Ascending aorta (tissue), 2 donors: ENCODE measurements around the gene RAMP1. TPM values are rescaled to one million over a fixed set of nuclear protein-coding genes. Genes with fewer than 3 reads are reported as not detected.

Experiments used
- DNase-seq, 2 donors: peaks; one replicate each; pipeline ENCODE4 v3.0.0-alpha.2; 2019; ENCODE audit warnings: low spot score in 2 of 2
- H3K27ac ChIP-seq, 2 donors: fragments of 200-600 bp; sonication (generic); one replicate each; pipeline ENCODE4 v1.5.1; 2016 to 2017; ENCODE audit warnings: mild to moderate bottlenecking in 1 of 2
- H3K27me3 ChIP-seq: fragments of 200-600 bp; sonication (generic); one replicate; pipeline ENCODE4 v1.5.1; 2017
- H3K36me3 ChIP-seq, 2 donors: fragments of 200-600 bp; sonication (generic); one replicate each; pipeline ENCODE4 v1.5.1; 2016
- H3K4me1 ChIP-seq, 2 donors: fragments of 200-600 bp; sonication (generic); one replicate each; pipeline ENCODE4 v1.5.1; 2016 to 2017; ENCODE audit warnings: mild to moderate bottlenecking in 1 of 2
- H3K4me3 ChIP-seq, 2 donors: fragments of 200-600 bp; sonication (generic); one replicate each; pipeline ENCODE4 v1.5.1; 2016 to 2017; ENCODE audit warnings: mild to moderate bottlenecking in 1 of 2
- H3K9me3 ChIP-seq, 2 donors: fragments of 200-600 bp; sonication (generic); one replicate each; pipeline ENCODE4 v1.5.1; 2016
- CTCF ChIP-seq, 3 experiments: fragments of 200-600 bp in 2 of 3; fragments of 450-650 bp in 1 of 3; sonication (generic) in 2 of 3; IDR thresholded peaks; one replicate each; pipeline ENCODE4 v1.5.1; 2016 to 2019; ENCODE audit warnings: antibody characterized with exemption in 3 of 3, mild to moderate bottlenecking in 1 of 3, moderate library complexity in 1 of 3
- intact Hi-C: fragments of 100-400 bp; cut with DNase I; formaldehyde crosslinking; loops from one replicate; pipeline ENCODE4 v1.15.1; 2023
- total RNA-seq: library from RNA; depleted of rRNA; stranded (reverse); fragments of >200 nt; gene quantifications from one replicate; pipeline ENCODE4 v1.1.0, GENCODE V29; 2016

The RAMP1 gene
- total RNA-seq, 1 donor from 2014 or later, result 191 TPM

- no peak for DNase-seq
- H3K4me1 ChIP-seq, result peaks cover 0 to 32% of the 10 kb centered on the region in 2 donors
- no peak for TF ChIP-seq CTCF (IDR thresholded peaks at IDR 0.05)
- H3K27me3 ChIP-seq, result no peaks in the 10 kb centered on the region
- H3K9me3 ChIP-seq, result no peaks in the 10 kb centered on the region
- H3K4me3 ChIP-seq, result peak overlapping the region; percentile 81 to 87
- H3K36me3 ChIP-seq, result no peaks in the 10 kb centered on the region
- intact Hi-C loops, result loop anchor here (1.0 to 10.0 kb wide), 5 partner anchors 107 to 404 kb away; partner anchors contain the start of gene HES6
- peak overlapping the region; percentile 97 to 98 for H3K27ac ChIP-seq
Observed at GRCh38 chr2:237859082-237859433, 365 bp upstream of the RAMP1 start.

GRCh38 chr2:237860273-237860935 lies 981 bp downstream of the RAMP1 start:
- H3K4me1 ChIP-seq, result peaks cover 8 to 44% of the 10 kb centered on the region in 2 donors
- intact Hi-C loops, result loop anchor here (1.0 kb wide), 1 partner anchor 45 kb away; no protein-coding TSS in a partner anchor
- peak overlapping the region; percentile 81 to 87 for H3K4me3 ChIP-seq
- H3K27me3 ChIP-seq, result no peaks in the 10 kb centered on the region
- no peaks in the 10 kb centered on the region for H3K9me3 ChIP-seq
- no peak for DNase-seq
- H3K27ac ChIP-seq, result peak overlapping the region; percentile 97 to 98
- no peaks in the 10 kb centered on the region for H3K36me3 ChIP-seq
- no peak for TF ChIP-seq CTCF (IDR thresholded peaks at IDR 0.05)

DNA sequence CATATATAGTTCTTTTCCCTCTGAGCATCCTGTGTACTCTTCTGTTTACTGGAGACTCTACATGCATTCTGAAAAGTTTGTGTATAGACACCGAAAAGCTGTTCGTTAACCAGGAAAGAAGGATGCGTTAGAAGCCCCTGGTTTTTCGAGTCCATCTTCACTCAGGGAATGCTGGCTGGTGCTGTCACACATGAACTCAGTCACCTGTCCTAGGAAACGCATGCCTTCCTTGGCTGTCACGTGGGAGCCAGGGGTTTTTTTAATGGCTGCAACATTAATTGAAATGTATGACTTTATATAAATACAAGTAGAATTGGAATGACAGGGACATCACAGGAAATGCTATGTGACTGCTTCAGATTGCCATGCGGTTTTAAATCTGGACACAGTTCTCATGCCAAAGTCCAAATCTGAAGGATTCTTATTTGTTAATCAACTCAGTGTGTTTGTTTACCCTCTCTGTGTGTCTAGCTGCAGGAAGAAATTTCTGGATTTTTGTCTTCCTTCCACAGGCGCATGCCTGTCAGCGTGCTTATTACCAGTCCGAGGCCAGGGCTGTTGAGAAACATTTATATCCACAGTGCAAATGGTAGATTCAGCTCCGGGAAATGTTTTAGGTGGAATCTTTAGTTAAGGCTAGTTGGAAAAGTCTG lies 2.6 kb downstream of the RAMP1 start:
- Histone ChIP-seq H3K27ac (peak overlapping the region; percentile 97 to 98), H3K4me3 (peak overlapping the region; percentile 81 to 87), H3K27me3 (no peaks in the 10 kb centered on the region), H3K4me1 (peaks cover 10 to 59% of the 10 kb centered on the region in 2 donors), H3K36me3 (no peaks in the 10 kb centered on the region), H3K9me3 (no peaks in the 10 kb centered on the region)
- intact Hi-C loops, result no loop called here
- TF ChIP-seq CTCF (IDR thresholded peaks at IDR 0.05), result no peak
- DNase-seq, result peak in 1 of 2 donors; percentile 57

- H3K36me3 ChIP-seq, result no peaks in the 10 kb centered on the region
- H3K4me3 ChIP-seq, result peak overlapping the region; percentile 14
- no peaks in the 10 kb centered on the region for H3K9me3 ChIP-seq
- no peaks in the 10 kb centered on the region for H3K27me3 ChIP-seq
- H3K27ac ChIP-seq, result peak overlapping the region; percentile 97 to 98
- intact Hi-C loops, result no loop called here
- H3K4me1 ChIP-seq, result peaks cover 10 to 60% of the 10 kb centered on the region in 2 donors
- peak in 1 of 2 donors; percentile 59 for DNase-seq
- TF ChIP-seq CTCF (IDR thresholded peaks at IDR 0.05), result no peak
Observed at GRCh38 chr2:237862528-237862895, 3.1 kb downstream of the RAMP1 start.

GRCh38 chr2:237863102-237863511 lies 3.7 kb downstream of the RAMP1 start:
- H3K4me3 ChIP-seq, result peak overlapping the region; percentile 14
- peak in 1 of 2 donors; percentile 60 for DNase-seq
- TF ChIP-seq CTCF (IDR thresholded peaks at IDR 0.05), result no peak
- peaks cover 10 to 61% of the 10 kb centered on the region in 2 donors for H3K4me1 ChIP-seq
- no peaks in the 10 kb centered on the region for H3K27me3 ChIP-seq
- H3K9me3 ChIP-seq, result no peaks in the 10 kb centered on the region
- no peaks in the 10 kb centered on the region for H3K36me3 ChIP-seq
- H3K27ac ChIP-seq, result peak overlapping the region; percentile 97 to 98
- intact Hi-C loops, result no loop called here
